HG02759 (cell line): ENCODE measurements around the gene ARMC10.
"Not testable (repeated sequence)": the region's sequence is repeated elsewhere in the genome, so short reads cannot be mapped to it uniquely, and the experiment has no call there.

ENCODE experiments used
- ATAC-seq: cut with Tn5 transposase; IDR thresholded peaks from one replicate; pipeline ENCODE4 v1.9.1; 2021; ENCODE audit warnings: mild to moderate bottlenecking, moderate library complexity; ENCODE audit not compliant: unreplicated experiment

ARMC10 gene

DNA sequence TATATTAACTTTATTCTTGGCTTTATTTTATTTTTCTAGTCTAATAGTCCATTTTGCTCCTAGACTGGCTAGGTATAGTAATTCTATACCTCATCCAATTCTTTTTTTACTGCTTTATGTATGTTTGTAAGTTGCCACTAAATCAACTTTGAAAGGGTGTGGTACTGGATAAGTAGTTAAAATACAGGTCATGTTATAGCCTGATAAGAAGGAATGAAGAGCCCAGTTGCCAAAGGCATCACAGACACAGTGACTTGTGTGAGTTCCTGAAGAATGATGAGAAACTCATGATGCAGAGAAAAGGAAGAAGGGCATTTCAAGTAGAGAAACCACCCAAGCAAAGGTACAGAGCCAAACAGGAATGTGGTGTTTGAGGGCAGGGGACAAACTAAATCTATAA lies 46.7 kb downstream of the ARMC10 start:
- ATAC-seq, result no peak

DNA sequence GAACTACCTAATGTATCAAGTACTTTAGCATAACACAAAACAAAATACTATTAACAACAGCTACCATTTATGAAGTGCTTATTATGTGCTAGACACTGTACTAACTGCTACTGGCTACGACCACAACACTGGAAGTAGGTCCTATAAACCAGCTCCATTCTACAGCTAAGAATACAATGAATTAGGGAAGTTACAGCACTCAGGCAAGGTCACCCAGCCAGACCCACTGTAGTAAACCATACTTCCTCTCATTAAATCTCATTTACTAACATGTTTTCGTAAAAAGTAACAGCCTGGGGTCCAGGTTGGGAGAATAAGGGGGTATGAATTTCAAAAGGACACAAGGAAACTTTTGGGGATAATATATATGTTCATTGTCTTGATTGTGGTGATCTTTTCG lies 48.6 kb downstream of the ARMC10 start:
- no peak for ATAC-seq

DNA sequence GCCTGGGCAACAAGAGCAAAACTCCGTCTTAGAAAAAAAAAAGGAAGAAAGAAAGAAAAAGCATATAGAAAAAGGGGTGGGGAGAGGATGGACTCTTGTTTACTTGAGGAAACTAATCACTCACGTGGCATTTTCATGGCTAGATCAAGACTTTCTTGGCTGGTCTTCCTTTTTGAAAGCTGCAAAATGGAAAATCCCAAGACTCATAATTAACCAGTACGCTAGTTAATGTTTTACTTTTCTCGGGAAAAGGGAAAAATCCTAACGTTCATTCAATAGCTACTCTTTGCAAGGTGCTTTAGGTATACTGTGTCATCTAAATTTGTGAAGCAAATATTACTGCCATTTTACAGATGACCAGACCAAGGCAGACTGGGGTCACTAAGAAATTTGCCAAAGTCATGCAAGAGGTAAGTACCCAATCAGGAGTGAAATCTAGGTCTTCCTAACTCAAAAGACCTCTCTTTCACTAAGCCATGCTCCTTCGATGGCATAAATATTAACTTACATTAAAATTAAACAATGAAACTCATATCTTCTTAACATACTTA lies 49.6 kb downstream of the ARMC10 start:
- no peak for ATAC-seq

DNA sequence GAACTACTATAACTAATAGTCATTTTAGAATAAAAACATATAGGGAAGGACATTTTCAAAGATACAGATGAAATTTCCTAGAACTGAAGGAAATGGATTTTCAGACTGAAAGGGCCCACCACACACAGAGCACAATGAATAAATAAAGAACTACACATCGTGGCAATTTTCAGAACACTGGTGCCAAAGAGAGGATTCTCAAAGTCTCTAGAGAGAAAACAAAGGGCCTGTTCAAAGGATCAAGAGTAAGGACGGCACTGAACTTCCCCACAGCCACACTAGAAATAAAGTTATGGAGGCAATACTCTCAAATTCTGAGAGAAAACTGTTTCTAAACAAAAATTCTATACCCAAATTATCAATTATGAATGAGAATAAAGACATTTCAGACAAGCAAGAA lies 52.1 kb downstream of the ARMC10 start:
- ATAC-seq, result no peak

DNA sequence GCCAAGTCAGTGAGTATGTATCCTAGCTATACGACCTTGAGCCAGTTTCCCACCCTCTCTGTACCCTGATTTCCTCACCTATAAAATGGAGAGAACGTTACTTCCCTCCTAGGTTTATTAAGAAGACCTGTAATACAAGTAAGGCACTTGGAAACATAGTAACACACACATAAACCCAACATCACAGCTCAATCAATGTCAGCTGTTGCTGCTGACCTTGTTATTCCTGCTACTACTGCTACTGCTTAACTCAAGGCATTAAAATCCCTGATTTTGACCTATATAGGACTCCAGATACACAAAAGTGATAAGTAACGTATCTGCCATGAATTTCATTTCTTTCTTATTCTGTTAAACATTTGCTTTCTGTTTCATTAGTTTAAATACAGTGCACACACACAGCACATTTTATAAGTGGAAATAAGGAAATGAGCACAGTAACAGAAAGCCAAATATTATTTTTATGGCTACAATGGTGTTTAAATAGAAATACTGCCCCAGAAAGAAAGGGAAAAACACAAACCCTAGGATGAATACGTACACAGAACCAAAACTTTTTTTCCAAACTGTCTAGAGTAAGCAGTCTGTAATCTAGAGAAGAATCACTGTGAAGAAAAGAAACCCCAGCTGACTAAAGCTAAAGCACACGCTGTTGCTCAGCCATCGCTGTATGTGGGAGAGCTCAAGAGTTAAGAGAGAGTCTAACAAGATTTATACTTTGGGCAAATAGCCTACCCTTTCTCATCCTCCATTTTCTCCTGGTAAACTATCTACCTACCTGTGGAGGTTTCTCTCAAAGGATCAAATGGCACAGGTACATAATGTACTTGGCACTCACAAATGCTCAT lies 55.0 kb downstream of the ARMC10 start:
- ATAC-seq, result no peak

DNA sequence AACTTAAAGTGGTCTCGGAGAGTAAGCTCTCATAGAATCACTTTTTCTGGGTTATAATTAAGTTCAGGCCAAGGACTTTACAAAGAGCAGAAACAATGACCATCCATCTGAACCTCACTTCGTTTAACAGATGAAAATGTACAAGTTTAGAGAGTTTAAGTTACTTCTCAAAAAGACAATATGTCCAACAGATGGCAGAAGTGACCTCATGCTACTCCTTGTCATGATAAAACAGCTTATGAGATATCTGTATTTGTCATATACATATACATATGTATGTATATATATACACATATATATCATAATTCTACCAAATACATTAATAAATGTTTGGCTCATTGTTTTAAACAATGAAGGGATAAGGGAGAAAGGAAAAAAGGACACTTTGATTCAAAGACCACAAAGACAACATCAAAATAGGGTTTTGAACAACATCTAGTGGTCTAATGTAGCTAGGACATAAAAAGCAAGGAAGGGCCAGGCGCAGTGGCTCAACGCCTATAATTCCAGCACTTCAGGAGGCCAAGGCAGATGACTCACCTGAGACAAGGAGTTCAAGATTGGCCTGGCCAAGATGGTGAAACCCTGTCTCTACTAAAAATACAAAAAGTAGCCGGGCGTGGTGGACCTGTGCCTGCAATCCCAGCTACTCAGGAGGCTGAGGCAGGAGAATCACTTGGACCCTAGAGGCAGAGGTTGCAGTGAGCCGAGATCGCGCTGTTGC lies 56.1 kb downstream of the ARMC10 start:
- ATAC-seq, result no peak

DNA sequence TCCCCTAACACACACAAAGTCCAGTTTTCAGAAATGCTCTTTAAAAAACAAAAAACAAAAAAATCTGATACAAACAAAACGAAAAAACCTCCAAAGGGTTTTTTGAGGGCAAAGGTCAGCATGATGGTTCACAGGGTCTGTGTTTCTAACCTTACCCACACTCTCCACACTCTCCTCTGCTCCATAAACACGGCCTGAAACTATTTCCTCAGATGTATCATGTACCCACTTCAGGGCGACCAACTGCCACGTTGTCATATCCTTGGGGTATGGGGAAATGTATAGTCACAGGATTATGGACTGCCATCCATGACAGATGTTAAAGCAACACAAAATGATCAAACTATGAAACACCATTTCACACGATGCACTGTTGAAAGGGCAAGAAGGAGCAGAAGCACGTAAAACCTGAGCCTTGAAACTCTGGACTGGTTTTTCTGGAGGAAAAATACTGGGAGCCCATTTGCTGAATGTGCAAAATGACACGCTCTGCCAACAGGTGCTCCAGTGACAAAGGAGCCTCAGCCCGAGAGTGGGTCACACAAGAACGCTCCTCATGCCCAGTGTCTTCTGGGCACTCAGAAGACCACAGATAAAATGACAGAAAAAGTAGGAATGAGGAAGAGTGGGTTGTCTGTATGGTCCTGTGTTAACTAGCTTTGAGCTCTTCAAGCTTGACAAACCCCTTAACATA lies 58.2 kb downstream of the ARMC10 start:
- ATAC-seq, result no peak

DNA sequence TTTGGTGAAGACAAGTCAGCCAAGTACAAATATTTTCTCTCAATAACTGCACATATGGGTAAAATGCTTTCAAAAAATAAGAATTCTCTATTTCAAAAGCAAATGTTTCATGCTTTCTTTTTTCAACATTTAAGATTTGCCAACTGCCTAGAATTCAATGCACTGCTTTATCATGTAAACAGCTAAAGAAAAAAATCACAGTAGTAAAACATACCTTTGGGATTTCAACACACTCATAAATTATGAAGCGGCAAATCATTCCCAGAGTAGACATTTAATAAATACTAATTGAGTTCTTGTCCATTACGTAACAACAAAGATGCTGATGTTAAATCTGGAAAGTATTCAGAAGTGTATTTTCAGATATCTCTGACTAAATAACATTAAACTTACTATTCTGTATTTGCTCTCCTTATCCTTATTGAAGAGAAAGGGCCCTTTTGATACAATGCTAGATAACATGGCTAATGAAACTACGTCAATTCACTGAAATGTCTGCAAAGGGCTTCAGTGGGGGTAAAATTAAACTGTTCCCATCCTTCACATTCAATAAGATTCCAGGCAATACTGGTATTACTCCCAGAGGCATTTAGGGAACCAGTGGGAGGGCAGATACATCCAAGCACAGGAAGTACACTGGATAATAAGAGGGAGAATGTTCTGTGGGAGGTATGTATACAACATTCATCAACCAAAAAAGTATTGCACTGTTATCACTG lies 60.1 kb downstream of the ARMC10 start:
- no peak for ATAC-seq

DNA sequence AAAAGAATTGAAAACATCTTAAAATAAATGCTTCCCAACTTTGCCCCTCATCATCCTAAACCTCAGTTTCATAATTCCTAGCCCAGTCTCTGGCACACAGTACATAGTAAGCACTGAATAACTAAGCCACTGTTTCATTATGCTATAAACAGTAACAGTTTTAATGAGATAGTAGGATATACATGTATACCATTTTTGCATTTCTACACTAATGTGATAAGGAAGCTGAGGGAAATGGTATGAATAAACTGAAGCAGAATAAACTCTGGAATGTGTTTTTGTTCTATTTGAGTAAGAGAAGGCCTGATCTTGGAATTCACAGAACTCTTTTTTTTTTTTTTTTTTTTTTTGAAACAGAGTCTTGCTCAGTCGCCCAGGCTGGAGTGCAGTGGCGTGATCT lies 65.1 kb downstream of the ARMC10 start:
- no peak for ATAC-seq

DNA sequence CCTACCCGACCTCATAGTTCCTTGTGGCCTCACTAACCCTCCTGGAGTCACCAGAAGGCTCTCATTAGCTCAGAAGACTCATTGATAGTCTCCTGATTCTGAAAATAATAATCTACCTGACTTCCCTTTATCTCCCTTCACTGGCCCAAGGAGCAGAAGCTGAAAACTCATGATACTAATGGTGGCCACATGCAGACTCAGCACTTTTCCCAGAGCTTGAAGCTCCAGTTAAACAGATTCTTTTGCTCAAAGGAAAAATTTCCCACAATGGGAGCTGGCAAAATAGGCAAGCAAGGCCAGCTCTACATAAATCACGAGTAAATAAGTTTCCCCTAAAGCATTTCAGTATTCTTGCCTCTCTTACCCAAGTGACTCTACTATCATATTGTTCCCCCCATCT lies 65.7 kb downstream of the ARMC10 start:
- ATAC-seq, result no peak

DNA sequence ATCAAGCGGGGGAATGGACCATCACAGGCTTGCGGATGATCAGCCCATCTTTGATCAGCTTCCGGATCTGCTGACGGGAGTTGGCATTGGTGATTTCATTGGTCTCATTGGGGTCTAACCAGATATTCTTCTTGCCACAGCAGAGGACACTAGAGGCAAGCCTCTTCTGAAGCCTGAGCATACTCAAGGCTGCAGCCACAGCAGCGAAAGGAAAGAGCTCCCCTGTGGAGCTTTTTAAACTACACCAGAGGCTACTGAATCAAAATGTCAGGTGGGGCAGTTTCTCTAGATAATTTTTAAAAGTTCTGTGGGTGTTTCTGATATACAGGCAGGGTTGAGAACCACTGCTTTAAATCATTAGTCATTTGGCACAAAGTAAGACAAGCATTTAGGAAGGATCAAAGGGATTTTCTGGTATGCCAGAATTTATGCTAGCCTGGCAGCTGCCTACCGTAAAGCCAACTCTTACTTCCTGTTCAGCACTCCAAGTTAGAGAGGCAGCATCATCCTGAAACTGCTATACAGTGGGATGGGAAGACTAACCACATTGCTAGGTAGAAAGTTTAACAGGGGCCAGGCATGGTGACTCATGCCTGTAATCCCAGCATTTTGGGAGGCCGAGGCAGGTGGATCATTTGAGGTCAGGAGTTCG lies 66.9 kb downstream of the ARMC10 start:
- no peak for ATAC-seq

DNA sequence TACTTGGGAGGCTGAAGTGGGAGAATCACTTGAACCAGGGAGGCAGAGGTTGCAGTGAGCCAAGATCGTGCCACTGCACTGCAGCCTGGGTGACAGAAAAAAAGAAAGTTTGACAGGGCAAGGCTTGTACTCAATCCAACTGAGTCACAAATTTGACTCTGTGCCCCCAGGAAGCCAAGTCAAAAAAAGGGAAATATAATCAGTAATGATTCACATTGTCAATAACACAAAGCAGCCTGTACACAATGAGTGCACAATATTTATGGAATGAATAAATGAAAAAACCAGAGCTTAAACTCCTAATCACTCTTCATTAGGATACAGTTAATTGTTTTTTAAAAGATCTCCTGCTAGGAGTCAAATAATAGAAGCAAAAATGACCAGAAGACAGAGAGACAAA lies 67.6 kb downstream of the ARMC10 start:
- no peak for ATAC-seq

DNA sequence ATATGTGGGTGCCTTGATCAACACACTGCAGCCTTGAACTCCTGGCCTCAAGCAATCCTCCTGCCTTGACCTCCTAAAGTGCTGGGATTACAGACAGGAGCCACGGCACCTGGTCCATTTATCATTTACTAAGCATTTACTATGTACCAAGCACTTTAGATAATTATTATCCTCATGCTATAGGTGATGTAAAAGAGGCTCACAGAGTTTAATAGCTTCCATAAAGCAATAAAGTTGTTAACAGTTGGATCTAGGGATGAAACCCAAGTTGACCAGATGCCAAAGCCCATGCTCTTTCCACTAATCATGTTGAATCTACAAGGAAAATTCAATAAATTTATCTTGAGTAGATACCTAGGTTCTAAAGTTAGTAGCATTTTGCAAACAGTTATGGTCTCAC lies 68.9 kb downstream of the ARMC10 start:
- ATAC-seq, result no peak

DNA sequence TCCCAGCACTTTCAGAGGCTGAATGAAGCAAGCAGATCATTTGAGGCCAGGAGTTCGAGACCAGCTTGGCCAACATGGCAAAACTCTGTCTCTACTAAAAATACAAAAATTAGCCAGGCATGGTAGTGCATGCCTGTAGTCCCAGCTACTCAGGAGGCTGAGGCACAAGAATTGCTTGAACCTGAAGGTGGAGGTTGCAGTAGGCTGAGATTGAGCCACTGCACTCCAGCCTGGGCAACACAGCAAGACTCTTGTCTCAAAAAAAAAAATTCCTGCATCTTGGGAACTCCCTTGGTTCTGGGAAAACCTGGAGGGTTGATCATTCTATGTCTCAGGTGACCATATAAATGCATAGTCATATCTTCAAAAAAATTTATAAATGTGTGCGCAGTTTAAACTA lies 69.8 kb downstream of the ARMC10 start:
- not testable (repeated sequence) for ATAC-seq

DNA sequence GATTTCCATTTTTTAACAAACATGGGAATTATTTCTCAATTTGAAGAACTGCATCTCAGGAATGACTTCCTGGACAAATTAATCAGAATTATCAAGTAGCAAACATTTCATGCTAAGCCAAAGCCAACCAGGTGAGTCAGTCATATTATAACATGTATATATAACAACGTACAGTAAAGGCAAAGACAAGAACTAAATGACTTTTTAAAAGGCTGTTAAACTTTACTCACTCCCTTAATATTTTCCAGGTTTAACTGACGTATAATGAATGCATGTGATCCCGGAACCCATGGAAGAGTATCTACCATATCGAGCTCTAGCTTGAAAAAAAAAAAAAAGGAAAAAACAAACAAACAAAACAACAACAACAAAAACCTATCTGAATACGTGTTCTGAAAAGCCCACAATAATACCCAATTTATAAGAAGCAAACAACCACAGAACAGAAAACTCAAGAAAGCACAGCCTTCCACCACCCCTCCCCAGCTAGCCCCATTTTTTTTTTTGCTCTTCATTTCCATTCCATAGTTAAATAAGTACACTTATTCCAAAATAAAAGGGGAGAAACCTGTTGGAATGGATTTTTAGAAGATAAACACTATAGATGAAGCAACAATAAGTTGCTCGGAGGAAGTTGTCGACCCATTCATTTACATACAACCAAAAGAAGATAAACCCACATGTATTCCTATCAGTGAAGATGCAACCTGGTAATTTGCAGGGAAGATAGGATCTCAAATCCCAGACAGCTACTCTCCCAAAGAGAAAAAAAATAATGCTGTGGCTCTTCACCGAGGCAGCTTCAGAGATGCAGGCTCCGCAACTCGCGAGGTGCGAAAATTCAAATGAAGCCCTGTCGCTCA lies 73.4 kb downstream of the ARMC10 start:
- peak; percentile 1 for ATAC-seq
